K562 (cell line): ENCODE data around the gene ADD3.

Experiments used
- CEBPG ChIP-seq, 3 experiments: fragments of 200-800 bp in 1 of 3; sonication (Bioruptor generic) in 1 of 3; sonication (generic) in 1 of 3; formaldehyde crosslinking in 1 of 3; IDR thresholded peaks in 2 of 3; conservative IDR thresholded peaks in 1 of 3; 2 replicates each; pipeline versions ENCODE4 v1.6.1 to v1.8.0; 2016 to 2022; ENCODE audit warnings: missing compliant biosample characterization in 2 of 3, missing genetic modification characterization in 2 of 3, mild to moderate bottlenecking in 1 of 3, missing genetic modification reagents in 1 of 3
- ETV5 ChIP-seq: sonication (generic); formaldehyde crosslinking; IDR thresholded peaks from 2 replicates; pipeline ENCODE4 v1.4.0; 2020; ENCODE audit warnings: low read depth, mild to moderate bottlenecking, missing genetic modification reagents
- FOS ChIP-seq: IDR thresholded peaks from 3 replicates; pipeline ENCODE4 v1.6.1; 2011; ENCODE audit not compliant: insufficient read length; ENCODE audit errors: extremely low read depth
- PCBP2 ChIP-seq: fragments of 200-400 bp; formaldehyde crosslinking; IDR thresholded peaks from 2 replicates; pipeline ENCODE4 v1.6.1; 2018; ENCODE audit warnings: low read length, low read depth, mild to moderate bottlenecking, moderate library complexity; ENCODE audit not compliant: poor library complexity, severe bottlenecking
- RAD21 ChIP-seq, 2 experiments: fragments of 250-450 bp in 1 of 2; fragments of 450-650 bp in 1 of 2; sonication (Bioruptor Pico) in 1 of 2; formaldehyde crosslinking in 1 of 2; IDR thresholded peaks in 1 of 2; conservative IDR thresholded peaks in 1 of 2; 2 replicates each; pipeline versions ENCODE4 v1.4.0 to v1.8.0; 2020 to 2022; ENCODE audit warnings: mild to moderate bottlenecking in 2 of 2, moderate library complexity in 1 of 2
- ZNF76 ChIP-seq: fragments of 250-450 bp; sonication (Bioruptor Pico); IDR thresholded peaks from 2 replicates; pipeline ENCODE4 v1.4.0; 2020; ENCODE audit warnings: mild to moderate bottlenecking, moderate library complexity, borderline replicate concordance
- TF ChIP-seq, protein P1 (sequence below): fragments of 250-450 bp; sonication (Bioruptor Pico); IDR thresholded peaks from 2 replicates; pipeline ENCODE4 v1.4.0; 2020; ENCODE audit warnings: mild to moderate bottlenecking
- TF ChIP-seq, protein P2 (sequence below), 3 experiments: IDR thresholded peaks in 2 of 3; conservative IDR thresholded peaks in 1 of 3; 2 replicates each; pipeline ENCODE4 v1.5.1; 2011 to 2012; ENCODE audit warnings: low read length in 3 of 3, mild to moderate bottlenecking in 3 of 3, control low read depth in 2 of 3, improper control_type of control experiment in 1 of 3, inconsistent platforms in 1 of 3, low read depth in 1 of 3, mixed read lengths in 1 of 3, moderate library complexity in 1 of 3; ENCODE audit not compliant: insufficient read depth in 2 of 3
- TF ChIP-seq, protein P3 (sequence below): IDR thresholded peaks from 2 replicates; pipeline ENCODE4 v1.6.1; 2011; ENCODE audit not compliant: insufficient read length; ENCODE audit errors: extremely low read depth
- TF ChIP-seq, protein P4 (sequence below): fragments of 250-450 bp; sonication (Bioruptor Pico); IDR thresholded peaks from 2 replicates; pipeline ENCODE4 v1.8.0; 2022; ENCODE audit warnings: moderate library complexity, mild to moderate bottlenecking, inconsistent platforms
- TF ChIP-seq, protein P5 (sequence below): fragments of 450-650 bp; IDR thresholded peaks from 2 replicates; pipeline ENCODE4 v1.6.1; 2016; ENCODE audit warnings: low read depth

DNA sequence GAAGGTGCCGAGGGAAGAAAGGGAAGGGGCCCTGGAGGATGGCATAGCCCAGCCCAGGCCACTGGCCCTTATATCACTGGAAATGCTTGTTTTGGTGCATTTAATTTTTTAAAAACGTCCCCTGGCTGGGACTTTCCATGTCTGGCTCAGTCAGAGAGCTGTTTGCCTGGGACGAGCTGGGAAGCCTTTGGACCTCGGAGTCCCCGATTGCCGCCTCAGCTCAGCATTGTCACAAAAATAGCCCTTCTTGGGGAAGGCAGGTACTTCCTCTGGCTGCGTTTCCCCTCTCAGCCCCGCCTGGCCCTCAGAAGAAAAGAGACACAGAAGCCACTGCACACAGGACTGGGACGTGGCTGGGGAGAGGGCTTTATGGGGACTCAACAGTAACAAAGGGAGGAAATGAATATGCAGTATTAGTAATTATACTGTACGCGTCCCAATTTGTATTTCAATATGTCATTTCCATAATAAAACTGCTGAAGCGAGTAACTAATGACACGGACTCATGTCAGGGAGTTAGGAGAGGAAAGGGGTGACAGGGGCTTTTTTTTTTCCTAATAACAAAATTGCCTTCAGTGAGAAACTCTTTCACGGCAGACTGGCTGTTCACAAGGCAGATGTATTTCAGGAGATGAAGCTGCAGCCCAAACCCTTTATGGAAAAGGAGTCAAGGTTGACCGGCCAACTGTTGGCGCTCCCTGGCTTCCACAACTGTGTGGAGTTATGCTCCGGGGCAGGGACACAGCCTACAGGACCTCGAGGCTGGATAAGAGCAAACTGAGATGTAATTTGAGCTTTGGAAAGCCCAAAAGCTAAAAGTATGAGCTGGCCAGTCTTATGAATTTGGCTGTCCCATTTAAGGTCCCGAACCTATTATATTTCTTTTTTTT is 168.6 kb downstream of the ADD3 start:
- no peak for TF ChIP-seq FOS
- TF ChIP-seq PCBP2: no peak
- TF ChIP-seq, protein P1, sequence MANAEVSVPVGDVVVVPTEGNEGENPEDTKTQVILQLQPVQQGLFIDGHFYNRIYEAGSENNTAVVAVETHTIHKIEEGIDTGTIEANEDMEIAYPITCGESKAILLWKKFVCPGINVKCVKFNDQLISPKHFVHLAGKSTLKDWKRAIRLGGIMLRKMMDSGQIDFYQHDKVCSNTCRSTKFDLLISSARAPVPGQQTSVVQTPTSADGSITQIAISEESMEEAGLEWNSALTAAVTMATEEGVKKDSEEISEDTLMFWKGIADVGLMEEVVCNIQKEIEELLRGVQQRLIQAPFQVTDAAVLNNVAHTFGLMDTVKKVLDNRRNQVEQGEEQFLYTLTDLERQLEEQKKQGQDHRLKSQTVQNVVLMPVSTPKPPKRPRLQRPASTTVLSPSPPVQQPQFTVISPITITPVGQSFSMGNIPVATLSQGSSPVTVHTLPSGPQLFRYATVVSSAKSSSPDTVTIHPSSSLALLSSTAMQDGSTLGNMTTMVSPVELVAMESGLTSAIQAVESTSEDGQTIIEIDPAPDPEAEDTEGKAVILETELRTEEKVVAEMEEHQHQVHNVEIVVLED (CRISPR knock-in tag): no peak
- no peak for TF ChIP-seq CEBPG (CRISPR knock-in tag; IDR thresholded peaks at IDR 0.05)
- TF ChIP-seq CEBPG (tag; conservative IDR thresholded peaks at IDR 0.05 in 1 of 2, IDR thresholded peaks at IDR 0.05 in 1 of 2): no peak
- TF ChIP-seq ETV5 (CRISPR knock-in tag): no peak
- TF ChIP-seq, protein P2, sequence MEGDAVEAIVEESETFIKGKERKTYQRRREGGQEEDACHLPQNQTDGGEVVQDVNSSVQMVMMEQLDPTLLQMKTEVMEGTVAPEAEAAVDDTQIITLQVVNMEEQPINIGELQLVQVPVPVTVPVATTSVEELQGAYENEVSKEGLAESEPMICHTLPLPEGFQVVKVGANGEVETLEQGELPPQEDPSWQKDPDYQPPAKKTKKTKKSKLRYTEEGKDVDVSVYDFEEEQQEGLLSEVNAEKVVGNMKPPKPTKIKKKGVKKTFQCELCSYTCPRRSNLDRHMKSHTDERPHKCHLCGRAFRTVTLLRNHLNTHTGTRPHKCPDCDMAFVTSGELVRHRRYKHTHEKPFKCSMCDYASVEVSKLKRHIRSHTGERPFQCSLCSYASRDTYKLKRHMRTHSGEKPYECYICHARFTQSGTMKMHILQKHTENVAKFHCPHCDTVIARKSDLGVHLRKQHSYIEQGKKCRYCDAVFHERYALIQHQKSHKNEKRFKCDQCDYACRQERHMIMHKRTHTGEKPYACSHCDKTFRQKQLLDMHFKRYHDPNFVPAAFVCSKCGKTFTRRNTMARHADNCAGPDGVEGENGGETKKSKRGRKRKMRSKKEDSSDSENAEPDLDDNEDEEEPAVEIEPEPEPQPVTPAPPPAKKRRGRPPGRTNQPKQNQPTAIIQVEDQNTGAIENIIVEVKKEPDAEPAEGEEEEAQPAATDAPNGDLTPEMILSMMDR (IDR thresholded peaks at IDR 0.05 in 2 of 3, conservative IDR thresholded peaks at IDR 0.05 in 1 of 3; ENCODE audit: insufficient read depth in 2 of 3, low read depth in 1 of 3, low read length in 3 of 3): no peak
- TF ChIP-seq ZNF76 (CRISPR knock-in tag): no peak
- no peak for TF ChIP-seq RAD21 (CRISPR knock-in tag; conservative IDR thresholded peaks at IDR 0.05 in 1 of 2, IDR thresholded peaks at IDR 0.05 in 1 of 2)
- TF ChIP-seq, protein P3, sequence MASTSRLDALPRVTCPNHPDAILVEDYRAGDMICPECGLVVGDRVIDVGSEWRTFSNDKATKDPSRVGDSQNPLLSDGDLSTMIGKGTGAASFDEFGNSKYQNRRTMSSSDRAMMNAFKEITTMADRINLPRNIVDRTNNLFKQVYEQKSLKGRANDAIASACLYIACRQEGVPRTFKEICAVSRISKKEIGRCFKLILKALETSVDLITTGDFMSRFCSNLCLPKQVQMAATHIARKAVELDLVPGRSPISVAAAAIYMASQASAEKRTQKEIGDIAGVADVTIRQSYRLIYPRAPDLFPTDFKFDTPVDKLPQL: no peak
- TF ChIP-seq, protein P4, sequence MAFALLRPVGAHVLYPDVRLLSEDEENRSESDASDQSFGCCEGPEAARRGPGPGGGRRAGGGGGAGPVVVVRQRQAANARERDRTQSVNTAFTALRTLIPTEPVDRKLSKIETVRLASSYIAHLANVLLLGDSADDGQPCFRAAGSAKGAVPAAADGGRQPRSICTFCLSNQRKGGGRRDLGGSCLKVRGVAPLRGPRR (CRISPR knock-in tag): no peak
- TF ChIP-seq, protein P5, sequence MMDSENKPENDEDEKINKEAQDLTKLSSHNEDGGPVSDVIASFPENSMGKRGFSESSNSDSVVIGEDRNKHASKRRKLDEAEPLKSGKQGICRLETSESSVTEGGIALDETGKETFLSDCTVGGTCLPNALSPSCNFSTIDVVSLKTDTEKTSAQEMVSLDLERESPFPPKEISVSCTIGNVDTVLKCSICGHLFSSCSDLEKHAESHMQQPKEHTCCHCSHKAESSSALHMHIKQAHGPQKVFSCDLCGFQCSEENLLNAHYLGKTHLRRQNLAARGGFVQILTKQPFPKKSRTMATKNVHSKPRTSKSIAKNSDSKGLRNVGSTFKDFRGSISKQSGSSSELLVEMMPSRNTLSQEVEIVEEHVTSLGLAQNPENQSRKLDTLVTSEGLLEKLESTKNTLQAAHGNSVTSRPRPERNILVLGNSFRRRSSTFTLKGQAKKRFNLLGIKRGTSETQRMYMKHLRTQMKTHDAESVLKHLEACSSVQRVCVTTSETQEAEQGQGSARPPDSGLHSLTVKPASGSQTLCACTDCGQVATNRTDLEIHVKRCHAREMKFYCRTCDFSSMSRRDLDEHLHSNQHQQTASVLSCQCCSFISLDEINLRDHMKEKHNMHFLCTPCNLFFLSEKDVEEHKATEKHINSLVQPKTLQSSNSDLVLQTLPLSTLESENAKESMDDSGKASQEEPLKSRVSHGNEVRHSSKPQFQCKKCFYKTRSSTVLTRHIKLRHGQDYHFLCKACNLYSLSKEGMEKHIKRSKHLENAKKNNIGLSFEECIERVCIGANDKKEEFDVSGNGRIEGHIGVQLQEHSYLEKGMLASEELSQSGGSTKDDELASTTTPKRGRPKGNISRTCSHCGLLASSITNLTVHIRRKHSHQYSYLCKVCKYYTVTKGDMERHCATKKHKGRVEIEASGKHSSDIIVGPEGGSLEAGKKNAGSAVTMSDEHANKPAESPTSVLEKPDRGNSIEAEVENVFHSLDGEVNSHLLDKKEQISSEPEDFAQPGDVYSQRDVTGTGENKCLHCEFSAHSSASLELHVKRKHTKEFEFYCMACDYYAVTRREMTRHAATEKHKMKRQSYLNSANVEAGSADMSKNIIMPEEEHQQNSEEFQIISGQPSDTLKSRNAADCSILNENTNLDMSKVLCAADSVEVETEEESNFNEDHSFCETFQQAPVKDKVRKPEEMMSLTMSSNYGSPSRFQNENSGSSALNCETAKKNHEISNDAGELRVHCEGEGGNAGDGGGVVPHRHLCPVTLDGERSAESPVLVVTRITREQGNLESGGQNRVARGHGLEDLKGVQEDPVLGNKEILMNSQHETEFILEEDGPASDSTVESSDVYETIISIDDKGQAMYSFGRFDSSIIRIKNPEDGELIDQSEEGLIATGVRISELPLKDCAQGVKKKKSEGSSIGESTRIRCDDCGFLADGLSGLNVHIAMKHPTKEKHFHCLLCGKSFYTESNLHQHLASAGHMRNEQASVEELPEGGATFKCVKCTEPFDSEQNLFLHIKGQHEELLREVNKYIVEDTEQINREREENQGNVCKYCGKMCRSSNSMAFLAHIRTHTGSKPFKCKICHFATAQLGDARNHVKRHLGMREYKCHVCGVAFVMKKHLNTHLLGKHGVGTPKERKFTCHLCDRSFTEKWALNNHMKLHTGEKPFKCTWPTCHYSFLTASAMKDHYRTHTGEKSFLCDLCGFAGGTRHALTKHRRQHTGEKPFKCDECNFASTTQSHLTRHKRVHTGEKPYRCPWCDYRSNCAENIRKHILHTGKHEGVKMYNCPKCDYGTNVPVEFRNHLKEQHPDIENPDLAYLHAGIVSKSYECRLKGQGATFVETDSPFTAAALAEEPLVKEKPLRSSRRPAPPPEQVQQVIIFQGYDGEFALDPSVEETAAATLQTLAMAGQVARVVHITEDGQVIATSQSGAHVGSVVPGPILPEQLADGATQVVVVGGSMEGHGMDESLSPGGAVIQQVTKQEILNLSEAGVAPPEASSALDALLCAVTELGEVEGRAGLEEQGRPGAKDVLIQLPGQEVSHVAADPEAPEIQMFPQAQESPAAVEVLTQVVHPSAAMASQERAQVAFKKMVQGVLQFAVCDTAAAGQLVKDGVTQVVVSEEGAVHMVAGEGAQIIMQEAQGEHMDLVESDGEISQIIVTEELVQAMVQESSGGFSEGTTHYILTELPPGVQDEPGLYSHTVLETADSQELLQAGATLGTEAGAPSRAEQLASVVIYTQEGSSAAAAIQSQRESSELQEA: no peak
